HG02973 (cell line): ENCODE data around the gene FAM222A.
A peak's percentile ranks its signal among the peaks of the same experiment; 100 is the strongest.

ENCODE experiments used
- ATAC-seq: cut with Tn5 transposase; IDR thresholded peaks from one replicate; pipeline ENCODE4 v1.9.1; 2021; ENCODE audit warnings: moderate library complexity; ENCODE audit not compliant: unreplicated experiment

The FAM222A gene

GRCh38 chr12:109710747-109711595 is 2.7 kb upstream of the FAM222A start:
- no peak for ATAC-seq

DNA sequence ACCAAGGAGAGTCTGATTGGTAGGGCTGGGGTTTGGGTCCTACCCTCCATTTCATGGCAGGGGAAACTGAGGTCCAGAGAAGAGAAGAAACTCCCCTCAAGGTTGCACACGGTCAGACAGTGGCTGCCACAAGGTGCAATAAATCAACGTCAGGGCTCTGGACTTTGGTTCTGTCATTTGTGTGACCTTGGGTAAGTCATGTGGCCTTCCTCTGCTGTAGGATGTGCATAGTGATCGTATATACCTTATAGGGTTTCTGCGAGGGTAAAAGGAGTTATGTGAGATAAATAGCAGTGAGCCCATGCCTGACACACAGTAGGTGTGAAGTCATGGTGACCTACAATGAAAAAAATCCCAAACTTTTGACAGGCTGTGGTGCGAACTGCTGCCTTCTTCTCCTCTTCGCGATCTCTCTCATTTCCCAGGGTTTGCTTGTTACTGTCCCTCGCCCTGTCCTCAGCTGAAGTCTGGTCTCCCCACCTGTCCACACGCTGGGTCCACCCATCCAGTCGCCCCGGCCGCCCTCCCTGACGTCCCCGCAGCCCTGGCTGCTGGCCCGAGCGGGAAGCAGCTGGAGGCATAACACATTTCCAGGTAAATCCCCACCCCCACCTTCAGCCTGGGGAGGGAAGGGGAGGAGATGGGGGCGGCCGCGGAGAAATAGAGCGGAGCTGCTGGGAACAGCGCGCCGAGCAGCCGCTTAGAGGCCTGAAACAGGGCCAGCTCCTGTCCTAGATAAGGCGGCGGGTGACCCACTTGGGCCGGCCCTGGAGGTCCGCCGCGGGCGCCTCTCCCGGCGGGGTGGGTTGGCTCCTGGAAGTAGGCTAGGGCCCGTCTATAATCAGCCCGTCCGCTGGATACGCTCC is 1.8 kb upstream of the FAM222A start:
- ATAC-seq: no peak

GRCh38 chr12:109714141-109714912 is 702 bp downstream of the FAM222A start:
- peak; percentile 20 for ATAC-seq

- ATAC-seq: no peak
These were observed 1.3 kb downstream of the FAM222A start for GRCh38 chr12:109714913-109715244.

DNA sequence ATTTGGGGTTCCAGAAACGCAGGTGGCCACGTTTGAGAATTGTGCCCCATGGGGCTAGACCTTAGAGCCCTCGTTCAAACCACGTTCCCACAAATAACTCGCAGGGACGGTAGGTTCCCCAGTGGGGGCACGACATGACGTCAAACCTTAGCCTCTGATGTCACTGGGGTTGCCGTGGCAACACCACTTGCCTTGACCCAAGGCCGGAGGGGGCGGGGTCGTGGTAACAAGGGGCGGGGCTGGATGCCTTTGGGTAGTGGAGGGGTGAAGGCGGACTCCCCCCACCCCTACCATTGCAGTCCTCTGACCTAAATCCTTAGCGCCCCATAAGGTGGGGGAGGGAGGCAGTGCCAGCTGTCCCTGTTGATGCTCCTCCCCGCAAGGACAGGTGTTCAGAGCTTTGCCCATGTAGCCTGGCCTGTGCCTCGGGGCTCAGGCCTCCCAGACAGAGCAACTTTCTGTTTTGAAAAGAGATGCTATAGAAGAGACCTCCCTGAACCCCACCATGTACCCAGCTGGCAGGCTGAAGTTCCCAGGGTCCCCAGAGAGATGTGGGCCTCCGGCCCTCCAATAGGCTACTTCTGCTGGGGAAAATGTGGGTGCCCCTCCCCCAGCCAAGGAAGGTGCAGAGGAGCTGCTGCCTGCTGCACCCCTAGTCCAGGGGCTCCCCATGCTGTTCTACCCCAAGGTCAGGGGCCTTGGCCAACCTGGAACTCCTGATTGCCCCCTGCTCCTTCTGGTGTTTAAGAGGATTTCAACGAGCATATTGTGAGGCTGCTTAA is 1.9 kb downstream of the FAM222A start:
- no peak for ATAC-seq

GRCh38 chr12:109716092-109716479 is 2.5 kb downstream of the FAM222A start:
- no peak for ATAC-seq

DNA sequence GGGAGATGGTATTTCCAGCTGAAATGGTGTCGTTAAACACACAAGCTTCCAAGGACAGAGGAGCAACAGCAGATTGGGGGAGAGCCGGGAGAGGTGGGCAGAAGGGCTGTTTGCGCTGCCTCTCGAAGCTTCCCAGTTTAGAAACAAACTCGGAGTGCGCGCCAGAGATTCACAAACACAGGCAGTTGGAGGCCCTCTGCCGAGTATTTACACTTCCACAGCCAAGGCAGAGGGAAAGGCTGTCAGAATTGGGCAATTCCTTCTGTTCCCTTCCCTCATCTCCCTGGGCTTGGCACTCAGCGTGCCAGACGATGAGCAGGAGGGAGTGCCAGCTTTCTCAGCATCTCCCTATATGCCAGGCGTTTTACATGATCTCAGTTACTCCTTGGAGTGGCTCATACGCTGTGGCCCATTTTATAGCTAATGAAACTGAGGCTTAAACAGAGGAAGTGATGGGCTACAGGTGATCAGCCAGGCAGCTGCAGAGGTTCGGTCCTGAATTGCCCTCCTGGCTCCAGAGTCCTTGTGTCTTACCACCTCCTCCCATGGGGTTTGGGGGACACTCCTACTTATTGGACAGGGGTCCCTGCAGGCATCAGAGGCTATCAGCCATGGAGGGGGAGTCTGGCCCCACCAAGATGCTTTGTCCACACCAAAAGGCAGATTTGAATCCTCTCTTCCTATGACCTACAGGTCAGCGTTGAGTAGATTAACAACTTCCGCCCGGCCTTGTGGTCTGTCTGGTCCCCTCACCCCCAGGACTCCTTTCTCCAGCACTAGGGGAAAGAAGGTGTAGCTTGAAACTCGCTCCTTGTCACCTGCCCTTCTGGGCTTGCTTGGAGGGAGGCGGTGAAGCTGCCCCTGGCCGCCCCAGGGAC is 3.1 kb downstream of the FAM222A start:
- no peak for ATAC-seq

DNA sequence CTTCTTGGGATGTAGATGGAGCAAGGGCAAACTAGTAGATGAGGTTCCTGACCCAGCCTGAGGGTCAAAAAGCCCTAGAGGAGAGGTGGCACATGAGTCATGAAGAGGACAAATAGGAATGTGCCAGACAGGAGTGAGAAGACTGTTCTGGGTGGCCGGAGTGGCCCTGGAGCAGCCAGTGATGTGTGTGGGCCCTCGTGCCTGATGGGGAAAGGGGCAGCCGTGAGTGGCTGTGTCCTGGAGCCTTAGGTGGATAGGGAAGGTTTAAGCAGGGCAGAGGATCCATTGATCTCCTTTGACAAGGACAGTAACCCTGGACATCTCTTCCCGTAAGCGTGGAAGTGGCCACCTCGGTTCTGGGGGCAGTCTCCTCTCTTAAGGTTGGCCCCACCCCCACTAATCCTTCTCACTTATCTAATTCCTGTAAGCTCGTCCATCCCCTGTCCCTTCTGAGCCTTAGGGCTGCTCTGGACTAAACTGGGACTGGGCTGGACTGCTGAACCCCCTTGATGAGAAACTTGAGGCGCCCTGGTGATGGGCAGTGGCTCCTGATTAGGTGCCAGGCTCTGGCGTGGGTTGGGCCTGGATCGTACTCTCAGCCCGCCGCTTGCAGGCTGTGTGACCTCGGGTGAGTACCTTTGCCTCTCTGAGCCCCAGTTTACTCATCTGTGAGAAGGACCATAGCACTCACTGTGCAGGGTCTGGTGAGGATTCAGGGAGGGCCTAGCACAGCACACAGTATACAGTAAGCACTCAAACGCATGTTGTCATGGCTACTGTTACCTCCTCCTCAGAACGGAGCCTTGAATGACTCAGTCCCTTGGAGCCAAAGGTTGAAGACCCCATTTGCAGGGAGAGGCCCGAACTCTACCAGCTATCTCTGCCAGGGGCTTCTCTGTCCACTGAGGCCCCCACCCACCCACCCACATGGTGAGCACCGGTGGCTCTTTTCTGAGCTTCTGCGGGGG is 4.0 kb downstream of the FAM222A start:
- ATAC-seq: no peak

- ATAC-seq: no peak
These were observed 4.8 kb downstream of the FAM222A start for GRCh38 chr12:109718390-109718789.

DNA sequence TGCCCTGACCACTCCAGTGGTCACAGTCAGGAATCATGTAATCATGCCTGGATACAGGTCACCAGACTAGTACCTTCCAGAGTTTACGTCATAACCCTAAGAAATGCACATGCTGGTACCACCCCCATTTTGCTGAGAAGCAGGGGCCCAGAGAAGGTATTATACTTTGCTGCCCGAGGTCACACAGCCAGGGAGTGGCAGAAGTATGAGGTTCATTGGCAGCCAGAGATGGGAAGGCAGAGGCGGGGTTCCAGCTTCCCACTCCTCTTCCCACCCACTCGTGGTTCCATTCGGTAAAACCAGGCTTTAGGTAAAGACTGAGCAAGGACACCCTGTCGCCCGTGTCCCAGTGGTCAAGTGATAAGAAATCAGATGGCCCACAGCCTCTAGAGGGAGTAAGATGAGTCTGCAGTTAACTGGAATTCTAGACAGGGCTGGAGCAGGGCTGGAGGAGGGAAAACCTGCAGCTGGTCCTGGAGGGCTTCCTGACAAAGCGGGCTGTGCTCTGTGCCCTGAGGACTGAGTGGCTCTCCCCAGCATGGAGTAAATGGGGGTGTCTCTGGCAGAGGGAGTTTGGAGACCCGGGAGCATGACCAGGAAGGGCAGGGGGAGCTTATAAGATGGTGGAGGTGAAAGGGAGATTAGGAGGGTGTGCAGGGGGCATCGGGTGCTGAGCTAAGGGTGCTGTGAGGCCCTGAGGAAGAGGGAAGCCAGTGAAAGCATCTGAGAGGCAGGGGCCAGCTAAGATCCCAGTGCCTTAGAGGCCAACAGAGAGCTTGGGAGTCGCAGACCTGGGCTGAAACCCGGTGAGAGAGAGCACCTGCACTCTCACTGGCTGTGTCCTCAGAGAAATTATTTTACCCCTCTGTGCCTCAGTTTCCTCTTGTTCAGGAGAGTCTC is 5.7 kb downstream of the FAM222A start:
- ATAC-seq: no peak

GRCh38 chr12:109720152-109720856 is 6.7 kb downstream of the FAM222A start:
- ATAC-seq: no peak

- ATAC-seq: no peak
These were observed 7.2 kb downstream of the FAM222A start for GRCh38 chr12:109720857-109721189.

- ATAC-seq: no peak
These were observed 7.7 kb downstream of the FAM222A start for GRCh38 chr12:109721276-109721675.

GRCh38 chr12:109722022-109722720 is 8.5 kb downstream of the FAM222A start:
- ATAC-seq: no peak

DNA sequence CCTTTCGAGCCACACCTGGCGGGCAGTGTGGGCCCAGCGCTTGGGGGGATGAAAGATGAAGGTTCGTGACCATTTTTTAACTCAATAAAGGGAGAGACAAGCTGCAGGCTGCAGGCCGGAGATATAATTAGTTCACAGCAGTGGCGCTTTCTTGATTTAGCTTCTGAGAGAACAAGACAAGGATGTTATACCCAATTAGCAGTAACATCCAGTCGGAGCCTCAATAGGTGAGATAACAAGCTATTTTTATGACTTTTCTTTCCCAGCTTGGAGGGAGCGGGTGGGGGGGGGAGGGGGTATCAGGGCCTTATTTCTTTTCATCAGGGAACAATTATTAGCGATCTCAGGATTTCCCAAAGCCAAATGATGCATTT is 9.1 kb downstream of the FAM222A start:
- ATAC-seq: no peak

DNA sequence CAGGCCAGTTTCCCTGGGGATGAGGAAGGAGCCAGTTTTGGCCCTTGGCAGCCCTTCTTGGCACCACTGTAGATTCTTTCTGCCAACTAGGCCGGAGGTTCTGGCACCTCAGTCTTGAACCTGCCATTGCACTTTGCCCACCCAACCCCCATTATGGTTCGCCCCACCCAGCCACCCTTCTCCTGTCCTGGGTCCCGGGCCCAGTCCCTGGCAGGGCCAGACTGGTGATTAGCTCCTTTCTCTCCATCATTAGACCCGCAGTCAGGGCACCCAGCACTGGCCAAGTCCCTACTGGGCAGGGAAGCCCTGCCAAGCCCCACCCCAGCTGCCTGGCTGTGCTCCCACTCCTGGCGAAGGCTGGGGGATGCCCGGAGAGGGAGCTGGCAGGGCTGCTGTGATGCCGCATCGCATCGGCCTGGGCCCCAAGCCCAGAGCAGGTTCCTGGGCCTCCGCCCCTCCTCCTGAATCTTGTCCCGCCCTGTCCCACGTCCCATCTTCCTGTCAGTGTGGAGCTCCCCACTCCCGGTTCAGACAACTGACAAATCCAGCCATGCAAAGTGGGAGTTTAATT is 9.8 kb downstream of the FAM222A start:
- no peak for ATAC-seq
